PFSK-1 (cell line): ENCODE measurements around the gene CALD1.

Experiments
- FOXP2 ChIP-seq: optimal IDR thresholded peaks from 2 replicates; pipeline ENCODE3; 2011; ENCODE audit warnings: borderline replicate concordance, control low read depth, inconsistent platforms; ENCODE audit not compliant: insufficient read depth; ENCODE audit errors: extremely low read length, extremely low read depth
- POLR2AphosphoS5 ChIP-seq: IDR thresholded peaks from 2 replicates; pipeline ENCODE4 v1.6.1; 2012; ENCODE audit warnings: low read depth, mild to moderate bottlenecking, control low read depth, low read length, moderate library complexity
- REST ChIP-seq, 2 experiments: IDR thresholded peaks; 2 replicates each; pipeline versions ENCODE4 v1.6.1 to v1.8.0; 2011 to 2012; ENCODE audit warnings: low read depth in 2 of 2, low read length in 2 of 2, control low read depth in 1 of 2, inconsistent platforms in 1 of 2, mild to moderate bottlenecking in 1 of 2, moderate library complexity in 1 of 2; ENCODE audit not compliant: insufficient read depth in 1 of 2
- SIN3A ChIP-seq: IDR thresholded peaks from 2 replicates; pipeline ENCODE4 v1.6.1; 2012; ENCODE audit warnings: mild to moderate bottlenecking, low read length, moderate library complexity, borderline replicate concordance; ENCODE audit not compliant: insufficient read depth
- TAF1 ChIP-seq: IDR thresholded peaks from 2 replicates; pipeline ENCODE4 v1.6.1; 2012; ENCODE audit warnings: low read length, control low read depth, borderline replicate concordance; ENCODE audit not compliant: insufficient read depth

The CALD1 gene

GRCh38 chr7:134811765-134812164, 32.3 kb downstream of the CALD1 start:
- TF ChIP-seq REST (IDR thresholded peaks at IDR 0.05; ENCODE audit: insufficient read depth in 1 of 2, low read depth in 2 of 2, low read length in 2 of 2) (no peak), SIN3A (no peak), FOXP2 (no peak), POLR2AphosphoS5 (no peak), TAF1 (no peak)

- TF ChIP-seq TAF1: no peak
- no peak for TF ChIP-seq SIN3A
- TF ChIP-seq POLR2AphosphoS5: no peak
- TF ChIP-seq REST (IDR thresholded peaks at IDR 0.05; ENCODE audit: insufficient read depth in 1 of 2, low read depth in 2 of 2, low read length in 2 of 2): no peak
- TF ChIP-seq FOXP2: no peak
Observed at GRCh38 chr7:134813663-134814396, 34.4 kb downstream of the CALD1 start.

DNA sequence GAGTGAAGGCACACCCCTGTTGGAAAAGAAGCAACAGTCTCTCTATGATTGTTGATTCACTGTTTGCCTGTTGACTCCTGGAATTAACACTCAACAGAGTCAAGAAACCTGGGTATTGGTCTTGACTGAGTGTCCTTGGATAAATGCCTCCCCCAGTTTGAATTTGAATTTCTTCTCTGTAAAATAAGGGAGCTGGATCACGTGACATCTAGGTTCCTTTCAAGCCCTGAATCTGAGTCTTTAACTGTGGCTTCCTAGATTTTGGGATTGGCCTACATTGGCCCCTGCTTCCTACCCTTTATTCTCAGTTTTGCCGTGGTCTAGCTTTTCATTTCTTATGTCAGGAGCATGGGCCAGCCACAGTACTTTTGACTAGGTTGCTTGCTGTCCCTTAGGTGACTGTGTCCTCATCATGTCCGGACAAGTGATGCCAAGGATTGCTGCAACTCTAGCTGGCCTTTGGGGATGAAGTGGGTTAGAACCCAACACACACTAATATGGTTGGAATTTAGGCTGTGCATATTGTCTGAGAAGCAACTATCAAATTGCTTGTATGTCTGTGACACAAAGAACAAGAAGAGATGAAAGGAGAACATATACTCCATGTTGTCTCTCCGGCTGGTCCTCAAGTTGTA, 35.4 kb downstream of the CALD1 start:
- TF ChIP-seq SIN3A: no peak
- no peak for TF ChIP-seq POLR2AphosphoS5
- no peak for TF ChIP-seq REST (IDR thresholded peaks at IDR 0.05; ENCODE audit: insufficient read depth in 1 of 2, low read depth in 2 of 2, low read length in 2 of 2)
- TF ChIP-seq TAF1: no peak
- TF ChIP-seq FOXP2: no peak

- TF ChIP-seq POLR2AphosphoS5 (no peak), SIN3A (no peak), TAF1 (no peak), FOXP2 (no peak), REST (IDR thresholded peaks at IDR 0.05; ENCODE audit: insufficient read depth in 1 of 2, low read depth in 2 of 2, low read length in 2 of 2) (no peak)
Observed at GRCh38 chr7:134818613-134819345, 39.3 kb downstream of the CALD1 start.
